Medulla oblongata (tissue), 1 donor: ENCODE measurements around the gene FOXK1.
A peak's percentile ranks its signal among the peaks of the same experiment; 100 is the strongest.
"Not testable (repeated sequence)": the region's sequence is repeated elsewhere in the genome, so short reads cannot be mapped to it uniquely, and the experiment has no call there.

Experiments used
- DNase-seq: peaks from one replicate; pipeline ENCODE4 v3.0.0-alpha.2; 2015; ENCODE audit errors: extremely low spot score

Gene FOXK1

DNA sequence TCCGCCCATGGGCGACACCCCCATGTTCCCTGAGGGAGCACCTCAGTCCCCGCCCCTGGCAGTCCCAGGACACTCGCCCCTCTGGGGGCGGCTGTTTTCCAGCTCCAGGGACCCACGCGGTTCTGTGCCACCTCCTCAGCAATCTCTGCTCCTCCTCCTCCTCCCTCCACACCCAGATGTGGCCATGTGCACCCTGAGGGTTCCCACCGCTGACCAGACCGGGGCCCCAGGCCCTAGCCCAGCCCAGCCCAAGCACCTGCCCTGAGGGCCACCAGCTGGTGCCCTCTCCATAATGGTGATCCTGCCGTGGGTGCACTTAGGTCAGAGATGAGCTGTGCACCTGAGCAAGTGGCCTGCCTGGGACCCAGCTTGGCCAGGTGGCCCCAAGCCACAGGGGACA is 118.4 kb downstream of the FOXK1 start:
- no peak for DNase-seq

DNA sequence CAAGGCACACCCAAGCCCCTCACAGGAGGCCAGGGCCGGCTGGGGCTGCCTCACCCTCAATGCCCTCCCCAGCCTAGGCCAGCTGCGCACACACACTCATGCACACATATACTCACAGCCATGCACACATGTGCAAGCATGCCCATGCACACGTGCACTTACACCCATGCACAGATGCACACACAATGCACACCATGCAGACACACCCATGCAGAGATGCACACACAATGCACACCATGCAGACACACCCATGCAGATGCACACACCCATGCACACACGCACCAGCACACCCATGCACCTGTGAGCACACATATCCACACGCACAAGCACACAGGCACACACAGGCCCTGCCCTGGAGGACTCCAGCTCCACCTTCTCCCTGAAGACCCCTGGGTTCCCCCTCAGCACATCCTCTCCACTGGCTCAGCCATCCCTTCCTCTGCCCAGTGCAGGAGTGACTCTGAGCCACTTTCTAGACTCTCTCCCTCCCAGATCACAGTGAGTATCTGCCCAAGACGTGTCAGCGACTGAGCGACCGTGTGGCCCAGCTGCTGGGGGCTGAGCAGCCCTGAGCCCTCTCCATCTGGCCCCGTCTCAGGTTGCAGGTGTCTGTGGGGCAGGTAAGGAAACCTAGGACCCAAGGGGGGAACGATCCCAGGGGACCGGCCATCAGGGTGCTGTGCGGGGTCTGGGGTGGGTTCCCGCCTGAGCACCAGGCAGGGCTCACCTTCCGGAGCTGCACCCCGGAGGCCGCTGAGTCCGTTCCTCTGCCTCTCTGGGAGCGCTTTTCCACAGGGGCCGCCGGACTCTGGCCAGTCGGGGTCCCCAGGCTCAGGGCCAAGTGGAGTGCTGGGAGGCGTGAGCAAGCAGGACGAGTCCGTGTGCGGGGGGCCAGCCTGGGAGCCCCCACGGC is 119.1 kb downstream of the FOXK1 start:
- DNase-seq: no peak

DNA sequence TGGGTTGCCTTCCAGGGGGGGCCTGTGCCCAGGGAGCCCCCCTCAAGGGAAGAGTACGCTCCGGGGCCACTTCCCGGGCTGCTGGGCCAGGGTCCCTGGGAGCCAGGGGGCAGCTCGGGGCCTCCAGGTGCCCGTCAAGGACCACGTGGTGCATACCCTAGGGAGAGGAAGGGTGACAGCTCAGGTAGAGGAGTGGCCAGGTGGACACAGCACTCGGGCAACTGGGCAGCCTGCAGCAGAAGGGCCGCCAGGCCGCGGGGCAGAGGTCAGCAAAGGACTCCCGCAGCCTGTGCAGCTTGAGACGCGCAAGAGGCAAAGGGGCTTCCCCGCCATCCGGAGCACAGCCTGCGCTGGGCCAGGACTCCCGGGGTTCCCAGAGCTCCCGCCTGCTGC is 119.7 kb downstream of the FOXK1 start:
- DNase-seq: no peak

DNA sequence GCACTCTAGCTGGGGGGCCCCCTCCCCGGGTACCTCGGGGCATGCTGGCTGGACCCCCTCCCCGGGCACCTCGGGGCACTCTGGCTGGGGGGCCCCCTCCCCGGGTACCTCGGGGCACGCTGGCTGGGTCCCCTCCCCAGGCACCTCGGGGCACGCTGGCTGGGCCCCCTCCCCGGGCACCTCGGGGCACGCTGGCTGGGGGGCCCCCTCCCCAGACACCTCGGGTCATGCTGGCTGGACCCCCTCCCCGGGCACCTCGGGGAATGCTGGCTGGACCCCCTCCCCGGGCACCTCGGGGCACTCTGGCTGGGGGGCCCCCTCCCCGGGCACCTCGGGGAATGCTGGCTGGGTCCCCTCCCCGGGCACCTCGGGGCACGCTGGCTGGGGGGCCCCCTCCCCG is 120.5 kb downstream of the FOXK1 start:
- DNase-seq: not testable (repeated sequence)

DNA sequence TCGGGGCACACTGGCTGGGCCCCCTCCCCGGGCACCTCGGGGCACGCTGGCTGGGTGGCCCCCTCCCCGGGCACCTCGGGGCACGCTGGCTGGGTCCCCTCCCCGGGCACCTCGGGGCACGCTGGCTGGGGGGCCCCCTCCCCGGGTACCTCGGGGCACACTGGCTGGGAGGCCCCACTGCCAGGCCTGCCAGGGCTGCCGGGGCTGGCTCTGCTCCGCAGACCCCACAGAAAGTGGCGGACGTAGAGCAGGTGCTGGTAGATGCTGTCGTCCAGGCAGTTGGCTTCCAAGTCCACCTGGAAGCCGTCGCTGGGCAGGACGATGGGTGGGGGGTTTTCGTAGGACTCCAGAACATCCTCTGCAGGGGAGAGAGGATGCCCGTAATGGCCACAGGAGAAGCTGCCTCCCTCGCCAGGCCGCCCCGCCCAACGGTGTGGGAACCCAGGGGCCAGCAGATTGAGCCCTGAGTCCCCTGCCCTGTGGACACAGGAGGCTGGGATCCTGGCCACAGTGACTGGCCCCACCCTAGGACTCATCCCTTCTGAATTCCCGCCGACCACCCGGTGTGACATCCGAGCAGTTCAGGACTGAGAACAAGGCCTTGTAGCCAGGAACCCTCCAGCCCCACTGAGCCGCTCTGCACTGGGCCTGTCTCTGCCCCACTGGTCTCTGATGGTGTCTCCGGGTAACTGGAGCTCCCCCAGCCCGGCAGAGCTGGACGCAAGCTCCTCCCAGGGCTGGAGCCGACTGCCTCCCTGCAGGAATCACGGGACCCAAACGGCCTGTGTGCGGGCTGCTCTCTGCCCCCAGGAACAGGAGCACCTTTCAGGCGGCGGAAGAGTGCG is 121.5 kb downstream of the FOXK1 start:
- no peak for DNase-seq

DNA sequence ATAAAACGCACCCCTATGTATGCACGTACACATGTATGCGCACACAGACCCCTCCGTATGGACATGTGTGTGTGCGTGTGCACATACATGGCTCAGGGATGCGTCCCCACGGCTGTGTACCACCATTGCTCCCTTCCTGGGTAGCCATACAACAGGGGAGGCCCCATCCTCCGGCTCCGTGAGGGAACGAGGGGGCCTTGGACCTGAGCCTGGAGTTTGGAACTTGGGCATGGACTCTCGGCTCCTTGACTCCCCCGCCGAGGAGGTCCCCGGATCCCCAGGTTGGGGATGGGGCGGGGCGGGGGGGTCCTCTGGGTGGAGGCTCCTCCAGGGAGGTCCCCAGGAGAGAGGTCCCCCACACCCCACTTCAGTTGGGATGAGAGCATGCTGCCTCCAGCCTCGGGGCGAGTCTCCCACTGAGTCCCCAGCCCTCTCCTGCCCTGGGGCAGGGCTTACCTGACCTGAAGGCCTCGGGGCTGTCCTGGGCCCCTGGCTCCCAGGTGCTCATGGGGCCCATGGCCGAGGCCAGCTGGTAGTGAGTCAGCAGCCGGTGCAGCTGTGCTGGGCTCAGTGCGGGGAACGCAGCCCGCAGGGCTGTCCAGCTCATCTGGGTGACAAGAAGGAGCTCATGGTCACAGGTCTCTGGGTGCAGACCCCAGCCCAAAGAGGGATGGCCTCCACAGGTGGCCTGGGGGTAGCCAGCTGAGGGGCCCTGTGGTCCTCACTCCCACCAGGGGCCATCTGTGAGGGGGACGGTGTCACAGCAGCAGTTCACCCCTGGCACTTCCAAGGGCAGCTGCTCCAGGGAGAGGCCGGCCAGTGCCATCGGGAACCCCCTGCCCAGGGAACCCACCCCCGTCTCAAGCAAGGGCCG is 123.3 kb downstream of the FOXK1 start:
- DNase-seq: no peak

DNA sequence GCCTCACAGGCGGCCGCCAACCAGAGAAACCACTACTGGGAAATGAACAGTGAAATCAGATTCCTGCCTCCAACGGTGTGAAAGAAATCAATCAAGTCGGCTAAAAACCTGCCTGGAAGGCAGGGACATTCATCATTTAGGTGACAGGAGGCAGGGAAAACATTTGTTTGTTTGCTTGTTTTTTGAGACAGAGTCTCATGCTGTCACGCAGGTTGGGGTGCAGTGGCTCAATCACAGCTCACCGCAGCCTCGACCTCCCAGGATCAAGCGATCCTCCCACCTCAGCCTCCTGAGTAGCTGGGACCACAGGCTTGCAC is 123.8 kb downstream of the FOXK1 start:
- no peak for DNase-seq

DNA sequence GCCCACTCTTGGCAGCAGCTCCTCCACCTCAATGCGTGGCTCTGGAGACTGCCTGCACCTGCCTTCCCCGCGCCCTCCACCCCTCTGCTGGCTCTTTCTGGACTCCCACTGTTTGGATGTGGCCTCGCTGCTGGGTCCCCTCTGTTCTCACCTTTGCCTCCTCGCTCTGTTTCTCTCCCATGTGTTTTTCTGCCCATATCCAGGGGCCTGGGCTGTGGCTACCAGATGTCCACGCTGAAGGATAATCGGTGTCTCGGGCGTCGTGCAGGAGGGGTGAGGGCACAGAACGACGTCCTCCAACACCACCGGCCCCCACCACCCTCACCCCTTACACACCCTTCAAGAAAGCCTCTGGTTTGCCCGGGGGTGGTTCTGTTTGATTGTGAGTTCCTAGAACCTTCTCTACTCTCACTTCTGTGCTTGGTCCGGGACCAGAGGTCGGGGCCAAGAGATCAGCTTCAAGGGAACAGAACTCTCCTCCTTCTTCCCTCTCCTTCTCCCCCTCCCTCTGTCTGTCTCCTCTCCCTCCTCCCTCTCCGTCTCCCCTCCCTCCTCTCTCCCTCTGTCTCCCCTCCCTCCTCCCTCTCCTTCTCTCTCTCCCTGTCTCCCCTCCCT is 125.0 kb downstream of the FOXK1 start:
- no peak for DNase-seq

DNA sequence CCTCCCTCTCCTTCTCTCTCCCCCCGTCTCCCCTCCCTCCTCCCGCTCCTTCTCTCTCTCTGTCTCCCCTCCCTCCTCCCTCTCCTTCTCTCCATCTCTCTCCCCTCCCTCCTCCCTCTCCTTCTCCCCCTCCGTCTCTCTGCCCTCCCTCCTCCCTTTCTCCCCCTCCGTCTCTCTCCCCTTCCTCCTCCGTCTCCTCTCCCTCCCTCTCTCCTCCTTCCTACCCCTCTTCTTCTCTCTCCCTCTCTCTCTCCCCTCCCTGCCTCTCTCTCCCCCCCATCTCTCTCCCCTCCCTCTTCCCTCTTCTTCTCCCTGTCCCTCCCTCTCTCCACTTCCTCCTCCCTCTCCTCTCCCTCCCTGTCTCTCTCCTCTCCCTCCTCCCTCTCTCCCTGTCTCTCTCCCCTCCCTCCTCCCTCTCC is 125.5 kb downstream of the FOXK1 start:
- DNase-seq: peak; percentile 36

DNA sequence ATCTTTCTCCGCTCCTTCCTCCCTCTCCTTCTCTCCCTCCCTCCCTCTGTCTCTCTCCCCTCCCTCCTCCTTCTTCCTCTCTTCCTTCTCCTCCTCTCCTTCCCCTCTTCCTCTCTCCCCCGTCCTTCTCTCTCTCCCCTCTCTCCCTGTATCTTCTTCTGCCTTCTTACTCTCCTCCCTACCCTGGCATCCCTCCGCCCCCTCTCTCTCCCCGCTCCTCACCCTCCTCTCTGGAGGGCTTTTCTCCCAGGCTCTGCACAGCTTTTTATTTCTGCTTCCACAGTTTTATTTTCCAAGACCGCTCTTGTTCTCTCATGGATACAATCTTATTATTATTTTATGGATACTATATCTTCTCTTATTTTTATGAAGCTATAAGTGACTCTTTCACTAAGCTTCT is 125.9 kb downstream of the FOXK1 start:
- DNase-seq: no peak

DNA sequence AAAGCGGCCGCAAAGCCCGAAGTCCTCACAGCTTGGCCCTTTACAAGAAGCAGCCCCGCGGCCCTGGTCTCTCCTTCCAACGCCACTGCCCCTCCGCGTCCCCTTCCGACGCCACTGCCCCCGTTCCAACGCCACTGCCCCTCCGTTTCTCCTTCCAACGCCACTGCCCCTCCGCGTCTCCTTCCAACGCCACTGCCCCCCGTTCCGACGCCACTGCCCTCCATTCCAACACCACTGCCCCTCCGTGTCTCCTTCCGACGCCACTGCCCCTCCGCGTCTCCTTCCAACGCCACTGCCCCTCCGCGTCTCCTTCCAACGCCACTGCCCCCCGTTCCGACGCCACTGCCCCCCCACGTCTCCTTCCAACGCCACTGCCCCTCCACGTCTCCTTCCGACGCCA is 126.5 kb downstream of the FOXK1 start:
- DNase-seq: no peak

DNA sequence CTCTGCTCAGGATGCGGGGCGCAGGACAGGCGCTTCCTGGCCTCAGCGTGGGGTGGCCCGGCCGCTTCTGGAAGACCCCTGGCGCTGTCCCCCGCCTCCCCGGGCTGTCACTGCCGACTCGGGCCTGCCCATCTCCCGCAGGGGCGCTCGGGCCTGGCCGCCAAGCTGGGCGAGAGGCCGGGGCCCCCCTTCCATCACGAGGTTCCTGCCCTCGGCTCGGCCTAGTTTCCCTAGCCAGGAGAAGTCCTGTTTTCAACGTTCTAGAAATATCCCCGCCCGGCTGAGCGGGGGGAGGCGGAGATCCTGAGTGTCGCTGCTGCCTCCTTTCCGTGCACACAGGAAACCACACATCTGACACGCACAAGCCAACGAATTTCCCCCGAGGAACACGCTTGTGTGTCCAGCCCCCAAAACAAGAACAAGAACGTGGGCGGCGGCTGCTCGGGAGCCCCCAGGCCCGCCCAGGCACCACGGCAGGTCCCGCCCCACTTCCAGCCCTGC is 127.0 kb downstream of the FOXK1 start:
- DNase-seq: peak; percentile 76

DNA sequence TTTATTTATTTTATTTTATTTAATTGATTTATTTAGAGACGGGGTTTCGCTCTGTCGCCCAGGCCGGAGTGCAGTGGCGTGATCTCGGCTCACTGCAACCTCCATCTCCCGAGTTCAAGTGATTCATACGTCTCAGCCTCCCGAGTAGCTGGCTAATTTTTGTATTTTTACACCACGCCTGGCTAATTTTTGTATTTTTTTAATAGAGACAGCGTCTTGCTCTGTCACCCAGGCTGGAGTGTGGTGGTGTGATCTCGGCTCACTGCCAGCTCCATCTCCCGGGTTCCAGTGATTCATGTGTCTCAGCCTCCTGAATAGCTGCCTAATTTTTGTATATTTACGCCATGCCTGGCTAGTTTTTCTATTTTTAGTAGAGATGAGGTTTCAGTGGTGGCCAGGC is 127.6 kb downstream of the FOXK1 start:
- no peak for DNase-seq

DNA sequence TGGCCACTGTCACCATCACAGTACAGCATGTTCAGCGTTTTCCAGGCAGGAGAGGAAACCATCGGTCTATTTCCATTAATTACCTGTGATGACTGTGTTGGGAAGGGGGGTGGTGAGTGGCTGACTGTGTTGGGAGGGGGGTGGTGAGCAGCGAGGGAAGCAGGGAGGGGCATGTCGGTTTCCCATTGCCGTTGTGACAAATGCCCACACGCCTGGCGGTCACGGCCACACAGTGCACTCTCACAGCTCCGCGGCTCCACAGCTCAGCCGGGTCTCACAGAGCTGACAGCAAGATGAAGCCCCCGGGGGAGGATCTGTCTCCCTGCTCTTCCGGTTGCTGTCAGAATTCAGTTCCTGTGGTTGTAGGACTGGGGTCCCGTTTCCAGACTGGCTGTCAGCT is 132.3 kb downstream of the FOXK1 start:
- DNase-seq: no peak

DNA sequence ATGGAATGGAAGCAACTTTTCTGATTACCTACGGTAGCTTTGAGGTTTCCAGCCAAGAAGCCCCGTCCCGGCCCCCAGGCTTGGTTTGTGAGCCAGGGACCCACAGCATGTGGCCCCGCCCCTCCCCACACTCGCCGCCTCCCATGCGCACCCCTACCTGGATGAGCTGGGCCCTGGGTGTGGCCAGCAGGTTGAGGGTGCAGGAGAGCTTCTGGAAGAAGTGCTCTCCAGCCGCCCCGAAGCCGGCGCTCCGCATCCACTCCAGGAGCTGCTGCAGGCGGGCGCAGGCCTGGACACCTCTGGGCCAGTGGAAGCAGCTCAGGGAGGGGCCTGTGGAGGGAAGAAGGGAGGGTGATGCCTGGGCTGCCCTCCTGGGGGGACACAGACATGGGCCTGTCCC is 133.0 kb downstream of the FOXK1 start:
- DNase-seq: no peak

DNA sequence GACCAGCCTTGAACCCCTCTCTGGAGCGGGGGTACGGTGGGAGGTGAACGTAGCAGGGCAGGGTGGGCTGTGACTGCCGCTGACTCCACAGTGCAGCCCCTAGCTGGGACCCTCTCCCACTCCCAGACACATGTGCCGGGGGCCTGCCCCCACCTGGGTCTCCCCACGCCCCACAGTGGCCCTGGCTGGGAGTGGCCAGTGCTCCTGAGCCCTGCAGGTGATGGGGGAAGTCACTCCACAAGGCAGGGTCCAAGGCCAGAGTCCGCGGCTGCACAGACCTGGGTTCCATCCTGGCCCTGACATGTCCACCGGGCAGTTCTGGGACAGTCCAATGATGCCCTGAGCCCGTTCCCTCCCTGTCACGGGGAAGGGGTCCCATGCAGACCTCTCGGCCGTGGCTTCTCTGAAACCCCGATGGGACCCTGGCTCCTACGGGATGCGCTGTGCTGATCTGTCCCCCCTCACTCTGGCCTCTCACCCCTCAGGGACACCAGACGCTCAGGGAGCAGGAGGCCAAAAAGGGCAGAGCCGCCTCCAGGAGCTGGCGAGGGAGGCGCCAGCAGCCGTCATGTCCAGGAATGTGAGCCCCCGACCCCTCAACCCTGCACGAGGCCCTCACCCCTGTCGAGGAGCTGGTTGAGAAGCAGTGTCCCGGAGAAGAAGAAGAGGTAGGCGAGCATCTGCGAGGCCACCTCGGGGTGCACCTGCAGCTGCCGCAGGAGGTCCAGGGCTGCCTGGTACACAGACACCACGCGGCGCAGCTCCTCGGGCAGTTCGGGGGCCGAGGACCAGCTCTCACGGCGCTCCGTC is 133.7 kb downstream of the FOXK1 start:
- DNase-seq: no peak

DNA sequence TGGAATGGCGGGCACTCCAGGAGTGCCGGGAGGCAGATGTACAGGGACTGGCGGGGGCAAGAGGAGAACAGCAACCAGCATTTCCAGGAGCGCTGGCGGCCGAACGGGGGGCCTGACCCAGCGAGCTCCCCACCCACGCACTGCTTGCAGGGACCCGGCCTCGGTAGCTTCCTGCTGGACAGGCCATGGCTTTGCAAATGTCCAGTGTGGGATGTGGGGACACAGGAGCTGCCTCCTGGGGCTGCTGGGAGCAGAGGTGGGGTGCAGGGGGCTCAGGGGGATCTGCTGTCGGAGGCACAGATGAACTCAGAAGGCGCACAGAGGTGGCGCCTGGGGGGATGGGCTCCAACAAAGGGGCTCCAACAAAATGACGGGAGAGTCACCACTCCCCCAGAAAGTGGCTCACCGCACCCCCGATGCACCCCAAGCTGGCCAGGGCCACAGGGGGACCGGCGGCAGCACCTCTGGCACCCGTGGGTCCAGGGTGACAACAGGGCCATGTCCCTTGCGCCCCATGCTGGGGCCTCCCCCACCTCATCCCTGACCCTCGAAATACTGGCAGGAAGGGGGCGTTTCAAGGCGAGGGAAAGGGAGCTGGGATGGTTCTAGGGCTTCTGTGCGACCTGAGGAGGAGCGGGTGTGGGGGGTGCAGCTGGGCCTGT is 134.5 kb downstream of the FOXK1 start:
- no peak for DNase-seq

DNA sequence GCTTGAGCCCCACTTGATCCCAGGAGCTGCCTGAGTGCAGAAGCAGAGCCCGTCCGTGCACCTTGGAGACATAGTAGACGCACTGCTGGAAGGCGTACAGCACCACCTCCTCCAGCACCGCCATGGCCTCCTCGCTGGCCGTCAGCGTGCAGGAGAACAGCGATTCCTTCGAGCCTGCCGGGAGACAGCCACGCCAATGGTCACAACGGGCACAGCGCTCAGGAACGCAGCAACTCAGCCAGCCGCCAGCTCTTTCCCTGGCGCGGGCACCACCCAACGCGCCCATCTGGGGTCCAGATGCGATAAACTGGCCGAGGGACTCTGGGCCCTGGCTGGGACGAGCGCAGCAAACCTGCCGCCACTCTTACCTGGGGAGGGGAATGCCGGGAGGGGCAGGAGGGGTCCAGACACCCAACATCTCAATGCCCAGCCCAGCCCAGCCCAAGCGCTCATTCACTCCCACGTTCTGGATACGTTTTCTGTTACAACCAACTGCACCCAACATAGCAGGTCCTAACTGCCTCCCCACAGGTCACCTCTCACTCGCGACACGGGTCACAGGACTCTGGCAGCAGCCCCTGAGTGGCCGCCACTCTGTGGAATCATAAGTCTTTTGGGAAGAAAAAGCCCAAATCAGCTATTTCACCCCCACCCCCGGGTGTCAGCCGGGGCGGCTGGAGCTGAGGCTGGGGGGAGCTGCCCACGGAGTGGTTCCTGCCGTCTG is 135.2 kb downstream of the FOXK1 start:
- no peak for DNase-seq
